Renal cortex interstitium (tissue), 3 donors: ENCODE data around the gene MINDY3. TPM values are rescaled to one million over a fixed set of nuclear protein-coding genes. Genes with fewer than 3 reads are reported as not detected.

Experiments
- polyA plus RNA-seq, 3 donors: library from polyadenylated mRNA; unstranded; fragments of 120-200 nt; gene quantifications; one replicate each; pipeline ENCODE4 v1.2.1, GENCODE V29; 2013; ENCODE audit not compliant: insufficient read length in 3 of 3

Gene MINDY3
- polyA plus RNA-seq, 3 donors = 38.3 to 49.7 (median 47.6) TPM

Other genes with a start within 250 kb of the MINDY3 start
- 10 to 100 TPM; 38.3 to 59.3 (median 49.9) TPM for gene ITGA8, start 140.6 kb downstream of the MINDY3 start, polyA plus RNA-seq